GM06990 (cell line): Measurements from ENCODE around the gene ZBTB20.

Experiments used
- DNase-seq: peaks from one replicate; pipeline ENCODE4 v3.0.0-alpha.2; 2011; ENCODE audit not compliant: insufficient read length; ENCODE audit errors: extremely low read depth
- H3K27me3 ChIP-seq: replicated peaks from 2 replicates; pipeline ENCODE4 v1.6.0; 2011; ENCODE audit warnings: low read length; ENCODE audit not compliant: control insufficient read depth, insufficient read depth
- H3K36me3 ChIP-seq: 2 replicates; pipeline ENCODE4 v1.5.1; 2011; ENCODE audit warnings: low read length; ENCODE audit not compliant: control insufficient read depth, insufficient read depth
- H3K4me3 ChIP-seq: replicated peaks from 2 replicates; pipeline ENCODE4 v1.5.1; 2011; ENCODE audit warnings: low read depth, mild to moderate bottlenecking, control low read depth, low read length
- CTCF ChIP-seq: IDR thresholded peaks from 2 replicates; pipeline ENCODE4 v1.5.1; 2011; ENCODE audit warnings: low read length, control low read depth, mild to moderate bottlenecking, inconsistent platforms; ENCODE audit not compliant: insufficient read depth, poor library complexity, severe bottlenecking

The ZBTB20 gene

GRCh38 chr3:114439284-114439683 is 707.8 kb downstream of the ZBTB20 start:
- TF ChIP-seq CTCF, result no peak
- Histone ChIP-seq H3K4me3 (no peak overlapping the region), H3K36me3 (no peaks in the 10 kb centered on the region), H3K27me3 (no peaks in the 10 kb centered on the region)
- no peak for DNase-seq

- no peak overlapping the region for H3K4me3 ChIP-seq
- no peak for DNase-seq
- H3K27me3 ChIP-seq, result no peaks in the 10 kb centered on the region
- H3K36me3 ChIP-seq, result no peaks in the 10 kb centered on the region
- TF ChIP-seq CTCF, result no peak
Observed at GRCh38 chr3:114437897-114438296, 709.2 kb downstream of the ZBTB20 start.

- H3K4me3 ChIP-seq, result no peak overlapping the region
- no peak for TF ChIP-seq CTCF
- no peaks in the 10 kb centered on the region for H3K36me3 ChIP-seq
- no peak for DNase-seq
- H3K27me3 ChIP-seq, result no peaks in the 10 kb centered on the region
Observed at GRCh38 chr3:114436182-114436581, 710.9 kb downstream of the ZBTB20 start.

DNA sequence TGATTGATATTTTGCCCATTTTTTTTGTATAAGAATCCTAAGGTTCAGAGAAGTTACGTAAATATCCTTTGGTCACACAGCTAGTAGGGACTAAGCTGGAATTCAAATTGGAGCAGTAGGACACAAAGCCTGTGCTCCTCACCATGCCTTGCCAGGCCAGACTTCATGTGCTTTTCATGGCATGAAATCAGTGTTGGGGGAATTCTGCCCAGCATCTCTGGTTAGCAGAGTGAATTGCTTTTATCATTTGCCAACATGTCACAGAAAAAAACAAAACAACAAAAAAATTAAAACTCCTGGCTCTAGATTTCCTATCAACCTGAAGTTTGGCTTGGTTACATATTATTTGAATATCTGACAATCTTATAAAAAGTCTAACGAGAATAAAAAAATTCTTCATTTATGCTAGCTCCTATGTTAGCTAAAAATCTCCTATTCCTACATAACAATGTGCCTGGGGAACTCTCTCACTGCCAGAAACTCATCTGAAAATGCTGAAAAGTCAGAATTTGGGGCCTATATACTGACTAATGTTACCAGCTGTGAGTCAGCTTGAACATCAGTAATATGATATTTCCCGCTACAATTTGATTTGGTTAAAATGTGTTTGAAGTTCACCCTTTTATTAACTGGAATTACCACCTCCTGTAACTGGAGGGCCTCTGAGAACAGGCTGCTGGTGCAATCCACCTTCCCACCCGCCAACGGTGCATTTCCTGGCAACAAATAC is 711.5 kb downstream of the ZBTB20 start:
- Histone ChIP-seq H3K4me3 (no peak overlapping the region), H3K27me3 (no peaks in the 10 kb centered on the region), H3K36me3 (no peaks in the 10 kb centered on the region)
- no peak for TF ChIP-seq CTCF
- no peak for DNase-seq

DNA sequence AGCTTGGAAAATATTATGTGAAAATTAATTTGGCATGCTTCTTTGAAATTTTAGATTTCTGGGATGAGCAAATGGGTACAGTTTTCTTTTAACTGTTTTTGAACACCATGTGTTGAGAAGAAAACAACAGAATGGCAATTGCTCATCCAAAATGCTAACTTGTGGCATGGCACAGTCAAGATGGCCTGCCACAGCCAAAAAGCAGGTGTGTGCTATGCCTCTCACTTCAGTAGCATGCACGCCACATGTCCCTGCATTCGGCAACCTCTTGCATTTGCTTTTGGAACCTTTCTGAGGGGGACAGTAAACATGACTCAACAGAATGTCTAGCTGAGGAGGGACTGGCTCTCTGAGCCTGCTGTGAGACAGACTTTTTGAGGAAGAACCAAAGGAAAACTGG is 714.8 kb downstream of the ZBTB20 start:
- H3K4me3 ChIP-seq, result no peak overlapping the region
- no peaks in the 10 kb centered on the region for H3K36me3 ChIP-seq
- no peak for DNase-seq
- no peak for TF ChIP-seq CTCF
- no peaks in the 10 kb centered on the region for H3K27me3 ChIP-seq
